Osteoblast (primary cell): Measurements from ENCODE around the gene CLNK. TPM values are rescaled to one million over a fixed set of nuclear protein-coding genes. Genes with fewer than 3 reads are reported as not detected.
A peak's percentile ranks its signal among the peaks of the same experiment; 100 is the strongest.

Source experiments
- DNase-seq: peaks from one replicate; pipeline ENCODE4 v3.0.0; 2011; ENCODE audit warnings: low spot score, mixed read lengths; ENCODE audit not compliant: insufficient read length; ENCODE audit errors: missing footprints
- H2AFZ ChIP-seq: 2 replicates; pipeline ENCODE4 v1.6.0; 2011; ENCODE audit warnings: mild to moderate bottlenecking, low read length
- H3K27ac ChIP-seq: 2 replicates; pipeline ENCODE4 v1.5.1; 2011; ENCODE audit warnings: mild to moderate bottlenecking, low read depth, low read length, moderate library complexity
- H3K27me3 ChIP-seq: 2 replicates; pipeline ENCODE4 v1.6.0; 2012; ENCODE audit warnings: mild to moderate bottlenecking, control low read depth, inconsistent platforms, low read length, moderate library complexity; ENCODE audit not compliant: insufficient read depth
- H3K36me3 ChIP-seq: 2 replicates; pipeline ENCODE4 v1.5.1; 2011; ENCODE audit warnings: mild to moderate bottlenecking, low read length, control low read depth, moderate library complexity; ENCODE audit not compliant: insufficient read depth
- H3K4me1 ChIP-seq: 2 replicates; pipeline ENCODE4 v1.5.1; 2011; ENCODE audit warnings: mild to moderate bottlenecking, low read length, control low read depth, moderate library complexity; ENCODE audit not compliant: insufficient read depth
- H3K4me2 ChIP-seq: 2 replicates; pipeline ENCODE4 v1.6.0; 2011; ENCODE audit warnings: mild to moderate bottlenecking, low read length; ENCODE audit not compliant: insufficient read depth
- H3K4me3 ChIP-seq: fragments of 200-600 bp; sonication (generic); 3 replicates; pipeline ENCODE4 v1.5.1; 2012; ENCODE audit warnings: mild to moderate bottlenecking, low read length, inconsistent platforms; ENCODE audit not compliant: insufficient read depth
- H3K79me2 ChIP-seq: 2 replicates; pipeline ENCODE4 v1.6.0; 2012; ENCODE audit warnings: mild to moderate bottlenecking, low read length, control low read depth, inconsistent platforms; ENCODE audit not compliant: insufficient read depth
- H3K9me3 ChIP-seq: 2 replicates; pipeline ENCODE4 v1.5.1; 2011; ENCODE audit warnings: low read depth, low read length, control low read depth
- H4K20me1 ChIP-seq: 2 replicates; pipeline ENCODE4 v1.6.0; 2012; ENCODE audit warnings: mild to moderate bottlenecking, low read length, control low read depth; ENCODE audit not compliant: insufficient read depth
- total RNA-seq: library from RNA; depleted of rRNA; stranded (reverse); fragments of >200 nt; gene quantifications from 2 replicates; pipeline ENCODE4 v1.2.3, GENCODE V29; 2012
- TF ChIP-seq, protein P1 (sequence below): IDR thresholded peaks from 2 replicates; pipeline ENCODE4 v1.5.1; 2011; ENCODE audit warnings: mild to moderate bottlenecking, low read depth, low read length, moderate library complexity; ENCODE audit errors: extremely low read depth

CLNK gene
- total RNA-seq, 1 donor, result not detected

DNA sequence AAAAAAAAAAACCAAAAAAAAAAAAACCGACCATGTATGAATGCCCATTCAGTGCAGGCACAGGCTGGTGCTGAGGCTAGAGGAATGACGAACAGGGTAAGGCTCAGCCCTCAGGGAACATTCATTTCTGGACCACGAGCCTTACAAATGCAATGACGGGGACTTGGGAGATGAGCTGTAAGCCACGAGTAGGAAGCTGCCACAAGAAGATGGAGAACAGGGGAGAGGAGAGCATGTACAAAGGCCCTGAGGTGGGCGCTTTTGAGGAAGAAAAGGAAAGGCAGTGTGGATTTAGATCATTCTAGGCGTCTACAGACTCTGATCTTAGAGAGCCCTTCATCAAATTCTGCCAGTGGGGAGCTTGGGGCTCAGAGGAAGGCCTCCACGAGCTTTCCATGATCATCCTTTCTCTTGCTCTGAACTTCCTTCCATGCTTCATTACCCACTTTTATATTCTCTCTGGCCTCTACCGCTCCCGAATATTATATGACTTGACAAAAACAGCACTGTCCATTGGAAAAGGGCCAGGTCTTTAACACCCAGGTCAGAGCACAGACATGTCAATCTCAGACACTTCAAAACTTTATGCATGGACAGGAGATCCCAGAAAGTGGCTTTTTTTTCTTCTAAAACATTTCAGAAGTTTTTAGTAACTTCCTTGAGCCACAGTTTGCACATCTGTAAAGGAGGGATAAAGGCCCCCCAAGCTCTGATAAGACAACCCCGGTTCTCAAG, 224.1 kb downstream of the CLNK start:
- Histone ChIP-seq H3K4me2 (no peak overlapping the region), H3K27ac (no peak overlapping the region), H3K27me3 (peaks cover 20% of the 10 kb centered on the region), H3K4me3 (no peak overlapping the region), H3K9me3 (peaks cover 5% of the 10 kb centered on the region), H4K20me1 (no peaks in the 10 kb centered on the region), H3K36me3 (no peaks in the 10 kb centered on the region), H3K79me2 (peaks cover 10% of the 10 kb centered on the region), H3K4me1 (no peaks in the 10 kb centered on the region), H2AFZ (no peak overlapping the region)
- TF ChIP-seq, protein P1, sequence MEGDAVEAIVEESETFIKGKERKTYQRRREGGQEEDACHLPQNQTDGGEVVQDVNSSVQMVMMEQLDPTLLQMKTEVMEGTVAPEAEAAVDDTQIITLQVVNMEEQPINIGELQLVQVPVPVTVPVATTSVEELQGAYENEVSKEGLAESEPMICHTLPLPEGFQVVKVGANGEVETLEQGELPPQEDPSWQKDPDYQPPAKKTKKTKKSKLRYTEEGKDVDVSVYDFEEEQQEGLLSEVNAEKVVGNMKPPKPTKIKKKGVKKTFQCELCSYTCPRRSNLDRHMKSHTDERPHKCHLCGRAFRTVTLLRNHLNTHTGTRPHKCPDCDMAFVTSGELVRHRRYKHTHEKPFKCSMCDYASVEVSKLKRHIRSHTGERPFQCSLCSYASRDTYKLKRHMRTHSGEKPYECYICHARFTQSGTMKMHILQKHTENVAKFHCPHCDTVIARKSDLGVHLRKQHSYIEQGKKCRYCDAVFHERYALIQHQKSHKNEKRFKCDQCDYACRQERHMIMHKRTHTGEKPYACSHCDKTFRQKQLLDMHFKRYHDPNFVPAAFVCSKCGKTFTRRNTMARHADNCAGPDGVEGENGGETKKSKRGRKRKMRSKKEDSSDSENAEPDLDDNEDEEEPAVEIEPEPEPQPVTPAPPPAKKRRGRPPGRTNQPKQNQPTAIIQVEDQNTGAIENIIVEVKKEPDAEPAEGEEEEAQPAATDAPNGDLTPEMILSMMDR, result no peak
- peak; percentile 62 for DNase-seq

DNA sequence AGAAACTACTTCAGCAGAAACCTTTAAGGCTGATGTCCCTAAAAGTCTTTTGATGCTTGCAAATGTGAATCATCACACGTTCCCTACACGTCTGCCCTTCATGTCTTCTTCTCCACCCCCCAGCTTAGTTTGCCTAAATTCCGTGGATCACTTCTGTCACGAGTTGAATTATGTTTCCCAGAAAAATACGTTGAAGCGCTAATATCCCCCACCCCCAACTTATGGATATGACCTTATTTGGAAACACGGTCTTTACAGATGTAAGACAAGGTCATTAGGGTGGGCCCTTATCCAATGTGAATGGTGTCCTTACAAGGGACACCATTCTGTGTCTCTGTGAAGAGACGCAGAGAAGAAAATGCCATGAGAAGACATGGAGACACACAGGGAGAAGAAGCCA, 225.3 kb downstream of the CLNK start:
- Histone ChIP-seq H3K27me3 (peaks cover 20% of the 10 kb centered on the region), H3K9me3 (peaks cover 5% of the 10 kb centered on the region), H3K27ac (no peak overlapping the region), H3K36me3 (peaks cover 6% of the 10 kb centered on the region), H3K79me2 (peaks cover 20% of the 10 kb centered on the region), H3K4me2 (no peak overlapping the region), H3K4me1 (no peaks in the 10 kb centered on the region), H3K4me3 (no peak overlapping the region), H4K20me1 (no peaks in the 10 kb centered on the region), H2AFZ (no peak overlapping the region)
- TF ChIP-seq, protein P1, result no peak
- DNase-seq, result peak; percentile 25

DNA sequence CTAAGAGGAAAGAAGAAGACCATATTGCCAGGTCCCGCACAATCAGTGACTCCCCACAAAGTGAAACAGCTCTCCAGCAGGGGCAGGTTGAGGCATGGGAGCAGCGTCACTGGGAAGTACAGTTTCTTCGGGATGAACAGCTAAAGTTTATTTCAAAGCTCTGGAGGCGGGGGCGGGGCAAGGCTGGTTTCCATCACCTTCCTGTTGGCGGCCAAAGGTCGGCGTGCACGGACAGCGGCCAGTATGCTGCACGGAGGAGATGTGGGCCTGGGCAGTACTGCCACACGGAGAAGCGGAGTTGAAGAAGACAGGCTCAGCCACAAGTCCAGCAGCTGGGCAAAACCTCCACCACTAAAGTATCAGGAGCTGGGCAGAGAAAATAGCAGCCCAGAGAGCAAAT, 226.4 kb downstream of the CLNK start:
- no peak overlapping the region for H3K27ac ChIP-seq
- TF ChIP-seq, protein P1, result no peak
- no peak overlapping the region for H3K4me2 ChIP-seq

DNA sequence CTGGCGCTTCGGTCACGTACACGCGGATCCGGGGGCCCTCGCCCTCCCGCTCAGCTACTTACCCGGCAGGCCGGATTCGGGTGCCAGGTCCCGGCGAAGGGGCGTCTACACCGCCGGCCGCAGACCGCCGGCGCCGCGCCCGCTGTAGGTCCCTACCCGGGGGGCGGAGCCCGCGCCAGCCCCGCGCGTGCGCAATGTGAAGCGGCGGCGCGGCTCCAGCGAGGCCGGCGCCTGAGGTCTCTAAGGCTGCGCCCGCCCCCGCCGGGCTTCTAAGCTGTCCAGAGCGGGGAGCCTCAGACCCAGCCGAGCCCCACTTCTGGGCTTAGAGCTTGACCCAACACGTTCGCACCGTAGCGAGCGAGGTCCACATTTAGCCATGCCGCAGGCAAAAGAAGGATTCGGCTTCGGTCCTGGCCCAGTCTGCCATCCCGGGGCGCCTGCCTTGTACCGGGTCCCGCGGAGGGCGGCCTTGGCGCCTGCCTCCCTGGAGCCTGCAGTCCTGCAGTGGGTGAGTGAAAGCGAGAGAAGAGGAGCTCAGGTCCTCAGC, 227.2 kb downstream of the CLNK start, which contains the start of gene ZNF518B:
ZNF518B (minus strand) TSS at position 172 of the 547 bp plus-strand sequence. CDS start 11,098 bp downstream, outside the sequence.
- no peaks in the 10 kb centered on the region for H3K4me1 ChIP-seq
- peaks cover 18% of the 10 kb centered on the region for H3K36me3 ChIP-seq
- DNase-seq, result peak; percentile 99
- peak within 1 kb of the TSS; percentile 86 for H3K4me2 ChIP-seq
- H3K9me3 ChIP-seq, result peaks cover 5% of the 10 kb centered on the region
- H3K4me3 ChIP-seq, result peak within 1 kb of the TSS; percentile 80
- peak within 1 kb of the TSS; percentile 95 for H2AFZ ChIP-seq
- no peaks in the 10 kb centered on the region for H4K20me1 ChIP-seq
- TF ChIP-seq, protein P1, result no peak
- peaks cover 31% of the 10 kb centered on the region for H3K79me2 ChIP-seq
- H3K27ac ChIP-seq, result peak within 1 kb of the TSS; percentile 43
- H3K27me3 ChIP-seq, result peaks cover 10% of the 10 kb centered on the region

More for the DNA sequence above, 226.4 kb downstream of the CLNK start:
- DNase-seq, result no peak
- Histone ChIP-seq H3K9me3 (peaks cover 5% of the 10 kb centered on the region), H3K79me2 (peaks cover 25% of the 10 kb centered on the region), H3K27me3 (peaks cover 19% of the 10 kb centered on the region), H3K36me3 (peaks cover 12% of the 10 kb centered on the region), H3K4me1 (no peaks in the 10 kb centered on the region), H3K4me3 (no peak overlapping the region), H2AFZ (no peak overlapping the region), H4K20me1 (no peaks in the 10 kb centered on the region)
